Right renal pelvis (tissue), 4 donors: Measurements from ENCODE around the gene FAT1. TPM values are rescaled to one million over a fixed set of nuclear protein-coding genes. Genes with fewer than 3 reads are reported as not detected.

Experiments
- DNase-seq, 4 donors: peaks; one replicate each; pipeline ENCODE4 v3.0.0-alpha.2; 2013; ENCODE audit warnings: low read depth in 4 of 4, low spot score in 3 of 4, missing footprints in 1 of 4
- polyA plus RNA-seq, 4 donors: library from polyadenylated mRNA; unstranded; fragments of 120-200 nt; gene quantifications; one replicate each; pipeline ENCODE4 v1.2.1, GENCODE V29; 2013; ENCODE audit not compliant: insufficient read length in 4 of 4

The FAT1 gene
- polyA plus RNA-seq, 4 donors, result 243 to 255 (median 246) TPM

GRCh38 chr4:186586205-186586604 is 137.5 kb downstream of the FAT1 start:
- no peak for DNase-seq

- no peak for DNase-seq
Measured at GRCh38 chr4:186584912-186585311, 138.7 kb downstream of the FAT1 start.

- DNase-seq, result no peak
Measured at GRCh38 chr4:186581421-186581820, 142.2 kb downstream of the FAT1 start.

GRCh38 chr4:186580669-186581068 is 143.0 kb downstream of the FAT1 start:
- DNase-seq, result no peak

GRCh38 chr4:186570193-186570996 is 153.3 kb downstream of the FAT1 start:
- DNase-seq, result no peak

GRCh38 chr4:186569533-186570192 is 154.0 kb downstream of the FAT1 start:
- DNase-seq, result no peak

- no peak for DNase-seq
Measured at GRCh38 chr4:186566068-186566467, 157.6 kb downstream of the FAT1 start.

GRCh38 chr4:186563761-186564160 is 159.9 kb downstream of the FAT1 start:
- DNase-seq, result no peak

GRCh38 chr4:186561748-186562147 is 161.9 kb downstream of the FAT1 start:
- DNase-seq, result no peak

GRCh38 chr4:186560647-186561046 is 163.0 kb downstream of the FAT1 start:
- DNase-seq, result no peak

GRCh38 chr4:186557486-186557885 is 166.2 kb downstream of the FAT1 start:
- DNase-seq, result no peak

- DNase-seq, result no peak
Measured at GRCh38 chr4:186557061-186557460, 166.6 kb downstream of the FAT1 start.

- DNase-seq, result peak in 1 of 4 donors; percentile 31
Measured at GRCh38 chr4:186554914-186555827, 168.5 kb downstream of the FAT1 start, which contains the start of gene MTNR1A. Gene MTNR1A (minus strand): TSS chr4:186555567. CDS start chr4:186555365, 202 bp downstream.

GRCh38 chr4:186554539-186554913 is 169.1 kb downstream of the FAT1 start:
- peak in 1 of 4 donors; percentile 41 for DNase-seq

- no peak for DNase-seq
Measured at GRCh38 chr4:186553717-186554116, 169.9 kb downstream of the FAT1 start.

GRCh38 chr4:186551849-186552248 is 171.8 kb downstream of the FAT1 start:
- no peak for DNase-seq

GRCh38 chr4:186545436-186545835 is 178.2 kb downstream of the FAT1 start:
- no peak for DNase-seq

- no peak for DNase-seq
Measured at GRCh38 chr4:186543206-186543605, 180.4 kb downstream of the FAT1 start.

GRCh38 chr4:186541801-186542200 is 181.9 kb downstream of the FAT1 start:
- DNase-seq, result no peak

GRCh38 chr4:186537843-186538521 is 185.7 kb downstream of the FAT1 start:
- DNase-seq, result no peak
